GM12878 (cell line): ENCODE results near the gene CHURC1. TPM values are rescaled to one million over a fixed set of nuclear protein-coding genes. Genes with fewer than 3 reads are reported as not detected.

Source experiments
- ATAC-seq: fragments of 200-7000 bp; cut with Tn5 transposase; 3 replicates; pipeline ENCODE4 v1.9.1; 2020; ENCODE audit warnings: mild to moderate bottlenecking, moderate library complexity
- BruUV-seq: library from RNA; stranded (reverse); fragments of 400-500 nt; replicated peaks from 2 replicates; lab custom pipeline; 2021; lab: Mats Ljungman, UMichigan
- CTCF ChIA-PET: fragments of 300-600 bp; sonication (Branson Sonifier 250); formaldehyde crosslinking; extraction: SDS; loops from one replicate; lab custom pipeline; 2021; ENCODE audit warnings: inconsistent platforms; lab: Yijun Ruan, JAX
- POLR2A ChIA-PET: fragments of 350-600 bp; formaldehyde crosslinking; extraction: SDS; loops from one replicate; lab custom pipeline; 2021; ENCODE audit warnings: inconsistent platforms; lab: Charles Lee
- RAD21 ChIA-PET: fragments of 300-600 bp; sonication (Branson Sonifier 250); formaldehyde crosslinking; loops from one replicate; lab custom pipeline; 2023; ENCODE audit warnings: antibody characterized with exemption; ENCODE audit not compliant: unreplicated experiment; lab: Charles Lee
- SMC1A ChIA-PET: fragments of 300-600 bp; sonication (Branson Sonifier 250); formaldehyde crosslinking; loops from one replicate; lab custom pipeline; 2023; ENCODE audit not compliant: unreplicated experiment, uncharacterized antibody; lab: Charles Lee
- DNase-seq: peaks from one replicate; pipeline ENCODE4 v3.0.0-alpha.2; 2011; ENCODE audit warnings: low read depth, low spot score
- FAIRE-seq: peaks from 3 replicates; lab custom pipeline; 2011; peaks lifted over from hg19 to GRCh38; lab: Jason Lieb, UNC
- H2AFZ ChIP-seq: 2 replicates; pipeline ENCODE4 v1.6.0; 2011; ENCODE audit warnings: low read depth, low read length, control low read depth; ENCODE audit not compliant: control insufficient read depth
- H3K27ac ChIP-seq: 2 replicates; pipeline ENCODE4 v1.5.1; 2011; ENCODE audit warnings: control low read depth; ENCODE audit not compliant: control insufficient read depth, insufficient read depth
- H3K27me3 ChIP-seq, 2 experiments: replicated peaks in 1 of 2; 2 replicates each; pipeline versions ENCODE4 v1.6.0 to v1.6.1; 2011; ENCODE audit warnings: low read length in 1 of 2; ENCODE audit not compliant: control insufficient read depth in 2 of 2, insufficient read depth in 2 of 2
- H3K36me3 ChIP-seq, 2 experiments: 2 replicates each; pipeline ENCODE4 v1.5.1; 2011; ENCODE audit warnings: low read length in 1 of 2; ENCODE audit not compliant: control insufficient read depth in 2 of 2, insufficient read depth in 2 of 2
- H3K4me1 ChIP-seq: 2 replicates; pipeline ENCODE4 v1.6.1; 2011; ENCODE audit warnings: mild to moderate bottlenecking, low read length, moderate library complexity, mixed read lengths; ENCODE audit not compliant: control insufficient read depth, insufficient read depth
- H3K4me2 ChIP-seq: 2 replicates; pipeline ENCODE4 v1.6.0; 2011; ENCODE audit warnings: control low read depth; ENCODE audit not compliant: control insufficient read depth, insufficient read depth
- H3K4me3 ChIP-seq: fragments of 200-600 bp; sonication (generic); 2 replicates; pipeline ENCODE4 v1.5.1; 2016
- H3K79me2 ChIP-seq: 2 replicates; pipeline ENCODE4 v1.6.0; 2011; ENCODE audit warnings: low read length; ENCODE audit not compliant: control insufficient read depth, insufficient read depth
- H3K9ac ChIP-seq: 2 replicates; pipeline ENCODE4 v1.8.0; 2011; ENCODE audit warnings: low read length, control low read depth, mixed read lengths; ENCODE audit not compliant: control insufficient read depth, insufficient read depth
- H3K9me3 ChIP-seq: replicated peaks from 3 replicates; pipeline ENCODE4 v1.5.1; 2011; ENCODE audit warnings: mild to moderate bottlenecking, low read length; ENCODE audit not compliant: control insufficient read depth, insufficient read depth
- H4K20me1 ChIP-seq: 2 replicates; pipeline ENCODE4 v1.6.0; 2011; ENCODE audit not compliant: control insufficient read depth, insufficient read depth
- ASH2L ChIP-seq: fragments of 300-600, 200-600 bp; sonication (generic); IDR thresholded peaks from 2 replicates; pipeline ENCODE4 v1.6.1; 2017; ENCODE audit warnings: low read depth, mild to moderate bottlenecking, borderline replicate concordance
- ATF7 ChIP-seq: fragments of 450-650 bp; IDR thresholded peaks from 2 replicates; pipeline ENCODE4 v1.6.1; 2016; ENCODE audit warnings: low read depth, mild to moderate bottlenecking
- BCL3 ChIP-seq: IDR thresholded peaks from 2 replicates; pipeline ENCODE4 v1.6.1; 2011; ENCODE audit warnings: borderline replicate concordance, low read depth, mild to moderate bottlenecking, moderate library complexity, low read length; ENCODE audit not compliant: insufficient read depth, poor library complexity, severe bottlenecking
- BMI1 ChIP-seq: fragments of 450-650 bp; IDR thresholded peaks from 2 replicates; pipeline ENCODE4 v1.6.1; 2016; ENCODE audit warnings: mild to moderate bottlenecking, moderate library complexity, borderline replicate concordance
- CHD1 ChIP-seq: IDR thresholded peaks from 2 replicates; pipeline ENCODE4 v1.6.1; 2012; ENCODE audit warnings: low read depth, low read length, improper control_type of control experiment
- CHD4 ChIP-seq: fragments of 200-600 bp; sonication (generic); IDR thresholded peaks from 2 replicates; pipeline ENCODE4 v1.6.1; 2016; ENCODE audit warnings: mild to moderate bottlenecking
- CREM ChIP-seq: IDR thresholded peaks from 2 replicates; pipeline ENCODE4 v1.6.1; 2014; ENCODE audit warnings: antibody characterized with exemption, low read depth
- HDAC6 ChIP-seq: fragments of 200-600 bp; sonication (generic); IDR thresholded peaks from one replicate; pipeline ENCODE4 v1.8.0; 2017; ENCODE audit warnings: antibody characterized with exemption; ENCODE audit not compliant: unreplicated experiment
- HDGF ChIP-seq: fragments of 450-650 bp; IDR thresholded peaks from 2 replicates; pipeline ENCODE4 v1.6.1; 2016; ENCODE audit warnings: antibody characterized with exemption
- IKZF1 ChIP-seq: fragments of 450-650 bp; conservative IDR thresholded peaks from 2 replicates; pipeline ENCODE4 v1.6.1; 2017; ENCODE audit warnings: antibody characterized with exemption, mild to moderate bottlenecking
- MYB ChIP-seq: fragments of 150-350 bp; IDR thresholded peaks from 2 replicates; pipeline ENCODE4 v1.6.1; 2014; ENCODE audit warnings: mild to moderate bottlenecking, low read depth, low read length, borderline replicate concordance
- NBN ChIP-seq: fragments of 450-650 bp; IDR thresholded peaks from 2 replicates; pipeline ENCODE4 v1.6.1; 2016
- NFYB ChIP-seq: IDR thresholded peaks from 2 replicates; pipeline ENCODE4 v1.6.1; 2011; ENCODE audit warnings: low read depth, mild to moderate bottlenecking, low read length, improper control_type of control experiment, moderate library complexity; ENCODE audit not compliant: insufficient read depth
- RELB ChIP-seq: fragments of 450-650 bp; IDR thresholded peaks from 2 replicates; pipeline ENCODE4 v1.6.1; 2017; ENCODE audit warnings: low read depth, mild to moderate bottlenecking, moderate library complexity
- SPI1 ChIP-seq: IDR thresholded peaks from 2 replicates; pipeline ENCODE4 v1.6.1; 2011; ENCODE audit warnings: low read depth, mild to moderate bottlenecking, low read length, moderate library complexity, borderline replicate concordance; ENCODE audit not compliant: insufficient read depth
- SUPT20H ChIP-seq: IDR thresholded peaks from 2 replicates; pipeline ENCODE4 v1.6.1; 2011; ENCODE audit warnings: low read depth, mild to moderate bottlenecking, low read length, moderate library complexity, borderline replicate concordance; ENCODE audit not compliant: control insufficient read depth
- ZBTB11 ChIP-seq: fragments of 450-650 bp; formaldehyde crosslinking; IDR thresholded peaks from 2 replicates; pipeline ENCODE4 v1.5.0; 2022; ENCODE audit warnings: mild to moderate bottlenecking, missing genetic modification characterization
- ZNF24 ChIP-seq: fragments of 450-650 bp; IDR thresholded peaks from 2 replicates; pipeline ENCODE4 v1.6.1; 2017; ENCODE audit warnings: antibody characterized with exemption, mild to moderate bottlenecking
- WGBS: methylation state at CpG from one replicate; pipeline ENCODE4 v1.1.6; 2016; ENCODE audit warnings: low lambda C conversion rate; ENCODE audit not compliant: insufficient replicate concordance, insufficient coverage; ENCODE audit errors: missing lambda C conversion rate; 5-methylcytosine and 5-hydroxymethylcytosine counted together
- in situ Hi-C: fragments of 300-500 bp; cut with MboI; formaldehyde crosslinking; loops from 9 replicates; pipeline ENCODE4 v1.14.3; 2018; ENCODE audit warnings: mixed read lengths
- intact Hi-C: fragments of 100-400 bp; cut with micrococcal nuclease; formaldehyde crosslinking; loops from one replicate; pipeline ENCODE4 v1.14.2; 2022; ENCODE audit not compliant: unreplicated experiment
- polyA plus RNA-seq, 11 experiments: library from polyadenylated mRNA; depleted of rRNA in 4 of 11; unstranded in 6 of 11; stranded (reverse) in 5 of 11; fragments of >200 nt; fragmentation: Nextera tagmentation in 4 of 11; fragmentation: Illumina TruSeq in 1 of 11; extraction: Ambion mirVana in 4 of 11; extraction: Trizol in 1 of 11; gene quantifications; 1 replicate in 1 of 11; 2 replicates in 10 of 11; pipeline versions ENCODE4 v1.2.1 to v1.2.3, GENCODE V29; 2011 to 2016; ENCODE audit warnings: inconsistent platforms in 2 of 11, missing spikeins in 2 of 11, low read depth in 1 of 11
- total RNA-seq, 4 experiments: library from RNA; depleted of rRNA in 3 of 4; stranded (reverse); fragments of >200 nt in 3 of 4; fragmentation: Illumina TruSeq in 1 of 4; extraction: Trizol in 1 of 4; gene quantifications; 2 replicates each; pipeline versions ENCODE4 v1.2.1 to v1.2.3, GENCODE V29; 2013 to 2021

The CHURC1 gene
- total and polyA plus RNA-seq, 10 of the 15 experiments (the other 5 are each of a cell fraction or from before 2014, with no cell fraction given), result 41.0 to 421 (median 140) TPM

- TF ChIP-seq ZBTB11 (CRISPR knock-in tag), result no peak
- TF ChIP-seq HDGF, result no peak
- TF ChIP-seq NFYB, result no peak
Observed at GRCh38 chr14:64939817-64940190, 25.5 kb downstream of the CHURC1 start (continued).

- RAD21 ChIA-PET, result no interaction called here
- H3K9me3 ChIP-seq, result no peaks in the 10 kb centered on the region
- ATAC-seq, result no peak
- DNase-seq, result no peak
- SMC1A ChIA-PET, result no interaction called here
- no peak overlapping the region for H2AFZ ChIP-seq
- CTCF ChIA-PET, result interaction anchor here (0.6 to 1.4 kb wide), 4 partner anchors 12 to 117 kb away, joined by 3 to 4 read pairs (median 4); no protein-coding TSS in a partner anchor
- no peak overlapping the region for H3K4me2 ChIP-seq
- H3K36me3 ChIP-seq, result peaks cover 4 to 5% of the 10 kb centered on the region in 2 experiments
- WGBS, result 68% methylated on average over 3 of the region's 3 CpGs
- H4K20me1 ChIP-seq, result no peaks in the 10 kb centered on the region
- in situ Hi-C loops (no loop called here), intact Hi-C loops (no loop called here)
- no peak for FAIRE-seq
- no peaks in the 10 kb centered on the region for H3K79me2 ChIP-seq
- H3K4me1 ChIP-seq, result no peaks in the 10 kb centered on the region
- POLR2A ChIA-PET, result interaction anchor here (0.5 kb wide), 1 partner anchor 36 kb away, joined by 3 read pairs; no protein-coding TSS in a partner anchor
- no peak overlapping the region for H3K27ac ChIP-seq
- no peak overlapping the region for H3K9ac ChIP-seq
- no peaks in the 10 kb centered on the region for H3K27me3 ChIP-seq
- no peak overlapping the region for H3K4me3 ChIP-seq
- no TSS peak for BruUV-seq
- TF ChIP-seq HDAC6 (no peak), BMI1 (no peak), CHD1 (no peak), RELB (no peak), MYB (no peak), CHD4 (no peak), SUPT20H (no peak), ZNF24 (no peak), NBN (no peak), CREM (no peak), ATF7 (no peak), IKZF1 (no peak), SPI1 (no peak), BCL3 (no peak), ASH2L (no peak)
Observed at GRCh38 chr14:64940336-64940910, 26.2 kb downstream of the CHURC1 start.
